DOHH2 (cell line): ENCODE data around the gene CASQ1.

Experiments used
- EZH2phosphoT487 ChIP-seq: fragments of 200-600 bp; sonication (generic); IDR thresholded peaks from 2 replicates; pipeline ENCODE4 v1.6.1; 2017; ENCODE audit warnings: borderline replicate concordance, mild to moderate bottlenecking, antibody characterized with exemption, low read length, moderate library complexity, mixed read lengths
- TF ChIP-seq, protein P1 (sequence below): fragments of 200-600 bp; sonication (generic); IDR thresholded peaks from one replicate; pipeline ENCODE4 v1.5.1; 2014; ENCODE audit warnings: antibody characterized with exemption, mild to moderate bottlenecking, low read depth, low read length; ENCODE audit not compliant: poor library complexity, severe bottlenecking

GRCh38 chr1:160168609-160169369 lies 21.6 kb upstream of the CASQ1 start:
- TF ChIP-seq, protein P1, sequence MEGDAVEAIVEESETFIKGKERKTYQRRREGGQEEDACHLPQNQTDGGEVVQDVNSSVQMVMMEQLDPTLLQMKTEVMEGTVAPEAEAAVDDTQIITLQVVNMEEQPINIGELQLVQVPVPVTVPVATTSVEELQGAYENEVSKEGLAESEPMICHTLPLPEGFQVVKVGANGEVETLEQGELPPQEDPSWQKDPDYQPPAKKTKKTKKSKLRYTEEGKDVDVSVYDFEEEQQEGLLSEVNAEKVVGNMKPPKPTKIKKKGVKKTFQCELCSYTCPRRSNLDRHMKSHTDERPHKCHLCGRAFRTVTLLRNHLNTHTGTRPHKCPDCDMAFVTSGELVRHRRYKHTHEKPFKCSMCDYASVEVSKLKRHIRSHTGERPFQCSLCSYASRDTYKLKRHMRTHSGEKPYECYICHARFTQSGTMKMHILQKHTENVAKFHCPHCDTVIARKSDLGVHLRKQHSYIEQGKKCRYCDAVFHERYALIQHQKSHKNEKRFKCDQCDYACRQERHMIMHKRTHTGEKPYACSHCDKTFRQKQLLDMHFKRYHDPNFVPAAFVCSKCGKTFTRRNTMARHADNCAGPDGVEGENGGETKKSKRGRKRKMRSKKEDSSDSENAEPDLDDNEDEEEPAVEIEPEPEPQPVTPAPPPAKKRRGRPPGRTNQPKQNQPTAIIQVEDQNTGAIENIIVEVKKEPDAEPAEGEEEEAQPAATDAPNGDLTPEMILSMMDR: no peak
- no peak for TF ChIP-seq EZH2phosphoT487
